Testis (tissue), 3 donors: ENCODE measurements around the gene A3GALT2. TPM values are rescaled to one million over a fixed set of nuclear protein-coding genes. Genes with fewer than 3 reads are reported as not detected.

Experiments used
- DNase-seq: peaks from one replicate; pipeline ENCODE4 v3.0.0-alpha.2; 2019
- H3K27ac ChIP-seq, 2 donors: fragments of 200-600 bp; sonication (generic); one replicate each; pipeline ENCODE4 v1.5.1; 2019
- H3K27me3 ChIP-seq: fragments of 200-600 bp; sonication (generic); one replicate; pipeline ENCODE4 v1.5.1; 2019
- H3K36me3 ChIP-seq: fragments of 200-600 bp; sonication (generic); one replicate; pipeline ENCODE4 v1.5.1; 2017; ENCODE audit warnings: low read depth; ENCODE audit errors: missing control alignments
- H3K4me1 ChIP-seq: fragments of 200-600 bp; sonication (generic); one replicate; pipeline ENCODE4 v1.5.1; 2019
- H3K4me3 ChIP-seq, 2 donors: fragments of 200-600 bp; sonication (generic); one replicate each; pipeline ENCODE4 v1.5.1; 2017 to 2019
- H3K9me3 ChIP-seq: fragments of 200-600 bp; sonication (generic); one replicate; pipeline ENCODE4 v1.5.1; 2017
- POLR2A ChIP-seq: fragments of 450-650 bp; IDR thresholded peaks from one replicate; pipeline ENCODE4 v1.6.1; 2017; ENCODE audit warnings: antibody characterized with exemption, mild to moderate bottlenecking, moderate library complexity
- WGBS, 2 donors: methylation state at CpG; one replicate each; pipeline ENCODE4 v1.1.5; 2018; 5-methylcytosine and 5-hydroxymethylcytosine counted together
- intact Hi-C: fragments of 100-400 bp; cut with DNase I; formaldehyde crosslinking; loops from one replicate; pipeline ENCODE4 v1.15.1; 2023; ENCODE audit warnings: low total_unique reads
- polyA plus RNA-seq: library from polyadenylated mRNA; stranded (reverse); fragments of 350-450 nt; fragmentation: Illumina TruSeq; extraction: RNeasy Lipid Tissue Mini Kit (QIAGEN cat#74804); gene quantifications from one replicate; pipeline ENCODE4 v1.2.3, GENCODE V29; 2014; ENCODE audit warnings: low read depth, low replicate concordance; ENCODE audit not compliant: insufficient read depth
- total RNA-seq, 2 donors: library from RNA; depleted of rRNA; stranded (reverse); fragments of >200 nt; gene quantifications; one replicate each; pipeline ENCODE4 v1.2.3, GENCODE V29; 2016
- TF ChIP-seq, protein P1 (sequence below), 3 experiments: fragments of 450-650 bp in 2 of 3; fragments of 200-600 bp in 1 of 3; sonication (generic) in 1 of 3; IDR thresholded peaks; one replicate each; pipeline ENCODE4 v1.5.1; 2016 to 2019; ENCODE audit warnings: antibody characterized with exemption in 3 of 3, mild to moderate bottlenecking in 2 of 3, moderate library complexity in 1 of 3

Gene A3GALT2
- total and polyA plus RNA-seq, 3 donors from 2014 or later, result 0.87 to 1.7 TPM; not detected in 1

DNA sequence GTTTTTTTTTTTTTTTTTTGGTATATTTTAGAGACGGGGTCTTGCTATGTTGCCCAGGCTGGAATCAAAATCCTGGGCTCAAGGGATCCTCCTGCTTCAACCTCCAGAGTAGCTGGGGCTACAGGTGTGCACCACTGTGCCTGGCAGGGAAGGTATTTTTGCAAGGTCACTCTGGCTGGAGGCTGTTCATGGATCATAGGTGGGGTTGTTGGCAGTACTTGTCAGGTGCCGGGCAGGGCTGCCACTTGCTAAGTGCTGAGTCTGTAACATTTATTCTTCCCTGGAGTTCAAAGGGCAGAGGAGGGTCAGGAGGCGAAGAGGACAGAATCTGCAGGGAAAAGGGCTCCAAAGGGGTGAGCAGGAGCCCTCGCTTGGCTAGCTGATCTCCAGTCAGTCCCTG is 24.1 kb downstream of the A3GALT2 start:
- TF ChIP-seq, protein P1, sequence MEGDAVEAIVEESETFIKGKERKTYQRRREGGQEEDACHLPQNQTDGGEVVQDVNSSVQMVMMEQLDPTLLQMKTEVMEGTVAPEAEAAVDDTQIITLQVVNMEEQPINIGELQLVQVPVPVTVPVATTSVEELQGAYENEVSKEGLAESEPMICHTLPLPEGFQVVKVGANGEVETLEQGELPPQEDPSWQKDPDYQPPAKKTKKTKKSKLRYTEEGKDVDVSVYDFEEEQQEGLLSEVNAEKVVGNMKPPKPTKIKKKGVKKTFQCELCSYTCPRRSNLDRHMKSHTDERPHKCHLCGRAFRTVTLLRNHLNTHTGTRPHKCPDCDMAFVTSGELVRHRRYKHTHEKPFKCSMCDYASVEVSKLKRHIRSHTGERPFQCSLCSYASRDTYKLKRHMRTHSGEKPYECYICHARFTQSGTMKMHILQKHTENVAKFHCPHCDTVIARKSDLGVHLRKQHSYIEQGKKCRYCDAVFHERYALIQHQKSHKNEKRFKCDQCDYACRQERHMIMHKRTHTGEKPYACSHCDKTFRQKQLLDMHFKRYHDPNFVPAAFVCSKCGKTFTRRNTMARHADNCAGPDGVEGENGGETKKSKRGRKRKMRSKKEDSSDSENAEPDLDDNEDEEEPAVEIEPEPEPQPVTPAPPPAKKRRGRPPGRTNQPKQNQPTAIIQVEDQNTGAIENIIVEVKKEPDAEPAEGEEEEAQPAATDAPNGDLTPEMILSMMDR (IDR thresholded peaks at IDR 0.05), result no peak
- TF ChIP-seq POLR2A, result no peak
- no peak for DNase-seq
- Histone ChIP-seq H3K9me3 (no peaks in the 10 kb centered on the region), H3K27ac (no peak overlapping the region), H3K36me3 (no peaks in the 10 kb centered on the region), H3K4me1 (peaks cover 13% of the 10 kb centered on the region), H3K4me3 (no peak overlapping the region), H3K27me3 (no peaks in the 10 kb centered on the region)
- intact Hi-C loops, result loop anchor here (5.0 kb wide), 1 partner anchor 70 kb away; no protein-coding TSS in a partner anchor
- 89 to 91% methylated on average over 3 to 4 of the region's 4 CpGs for WGBS, 2 donors

- H3K4me1 ChIP-seq, result peaks cover 13% of the 10 kb centered on the region
- no peak for DNase-seq
- H3K9me3 ChIP-seq, result no peaks in the 10 kb centered on the region
- H3K27me3 ChIP-seq, result no peaks in the 10 kb centered on the region
- 68 to 69% methylated on average over 9 of the region's 9 CpGs for WGBS, 2 donors
- intact Hi-C loops, result loop anchor here (5.0 kb wide), 1 partner anchor 71 kb away; no protein-coding TSS in a partner anchor
- H3K4me3 ChIP-seq, result no peak overlapping the region
- no peak overlapping the region for H3K27ac ChIP-seq
- H3K36me3 ChIP-seq, result no peaks in the 10 kb centered on the region
- TF ChIP-seq, protein P1 (IDR thresholded peaks at IDR 0.05), result no peak
- TF ChIP-seq POLR2A, result no peak
Observed at GRCh38 chr1:33296082-33296458, 24.8 kb downstream of the A3GALT2 start.

- no peaks in the 10 kb centered on the region for H3K36me3 ChIP-seq
- no peaks in the 10 kb centered on the region for H3K9me3 ChIP-seq
- no peaks in the 10 kb centered on the region for H3K27me3 ChIP-seq
- intact Hi-C loops, result loop anchor here (5.0 kb wide), 1 partner anchor 72 kb away; no protein-coding TSS in a partner anchor
- no peak overlapping the region for H3K27ac ChIP-seq
- DNase-seq, result peak; percentile 92
- no peak overlapping the region for H3K4me3 ChIP-seq
- H3K4me1 ChIP-seq, result peaks cover 13% of the 10 kb centered on the region
- WGBS, 2 donors, result 38 to 53% methylated on average over 9 to 12 of the region's 12 CpGs
- TF ChIP-seq POLR2A, result no peak
- TF ChIP-seq, protein P1 (IDR thresholded peaks at IDR 0.05), result peak; percentile 95 to 99 (median 97)
Observed at GRCh38 chr1:33295450-33296081, 25.3 kb downstream of the A3GALT2 start.

DNA sequence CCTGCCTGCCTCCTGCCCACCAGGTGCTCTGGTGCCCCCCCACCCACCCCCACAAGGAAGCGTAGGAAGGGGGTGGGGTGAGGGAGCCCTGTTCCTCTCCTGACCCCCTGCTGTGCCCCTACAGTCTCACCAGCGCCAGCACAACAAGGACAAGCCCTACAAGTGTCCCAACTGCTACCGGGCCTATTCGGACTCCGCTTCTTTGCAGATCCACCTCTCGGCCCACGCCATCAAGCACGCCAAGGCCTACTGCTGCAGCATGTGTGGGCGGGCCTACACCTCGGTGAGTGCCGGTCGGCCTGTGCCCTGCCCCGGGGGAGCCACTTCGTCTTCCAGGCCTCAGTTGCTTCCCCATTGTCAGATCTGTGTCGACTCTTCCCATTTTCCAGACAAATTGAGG is 25.9 kb downstream of the A3GALT2 start:
- H3K36me3 ChIP-seq, result no peaks in the 10 kb centered on the region
- no peaks in the 10 kb centered on the region for H3K27me3 ChIP-seq
- WGBS, 2 donors, result 71 to 84% methylated on average over 8 to 15 of the region's 15 CpGs
- intact Hi-C loops, result loop anchor here (5.0 kb wide), 1 partner anchor 72 kb away; no protein-coding TSS in a partner anchor
- H3K4me1 ChIP-seq, result peaks cover 13% of the 10 kb centered on the region
- TF ChIP-seq, protein P1 (IDR thresholded peaks at IDR 0.05), result no peak
- no peak for TF ChIP-seq POLR2A
- no peak overlapping the region for H3K4me3 ChIP-seq
- no peaks in the 10 kb centered on the region for H3K9me3 ChIP-seq
- DNase-seq, result no peak
- H3K27ac ChIP-seq, result no peak overlapping the region
